NOMO-1 (cell line): ENCODE data around the gene RAD51B.

Experiments
- DNase-seq, 2 experiments: peaks; one replicate each; lab custom pipeline; 2025; ENCODE audit not compliant: unreplicated experiment in 2 of 2; lab: John Stamatoyannopoulos, UW

RAD51B gene

DNA sequence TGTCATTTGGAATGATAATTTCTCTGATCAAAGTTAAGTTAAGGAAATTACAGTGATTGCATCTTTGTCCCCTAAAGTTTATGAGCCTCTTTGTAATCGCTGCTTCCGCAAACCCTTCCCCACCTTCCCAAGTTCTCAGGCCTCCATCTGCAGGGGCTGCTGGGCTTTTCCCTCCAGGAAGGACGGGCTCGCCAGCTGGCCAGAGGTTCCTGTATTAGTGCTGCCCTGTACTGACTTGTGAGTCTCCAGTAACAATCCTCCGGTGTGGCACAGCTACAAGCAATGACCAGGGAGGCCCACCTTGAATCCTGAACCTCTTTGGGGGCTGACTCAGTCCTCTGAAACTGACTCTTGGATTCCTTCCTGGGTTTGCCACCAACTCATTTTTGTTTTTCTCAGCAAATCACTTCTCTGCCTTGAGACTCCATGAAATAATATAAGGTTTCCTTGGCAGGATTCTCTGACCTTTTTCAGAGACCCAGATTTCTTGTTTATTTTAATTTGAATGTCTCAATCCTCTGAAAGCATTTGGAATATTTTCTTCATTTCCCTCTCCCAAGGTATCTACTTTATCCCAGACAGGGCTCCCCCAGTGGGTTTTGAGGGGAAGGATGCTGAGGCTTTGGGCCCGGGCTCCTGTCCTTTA lies 574.7 kb downstream of the RAD51B start:
- DNase-seq: no peak

DNA sequence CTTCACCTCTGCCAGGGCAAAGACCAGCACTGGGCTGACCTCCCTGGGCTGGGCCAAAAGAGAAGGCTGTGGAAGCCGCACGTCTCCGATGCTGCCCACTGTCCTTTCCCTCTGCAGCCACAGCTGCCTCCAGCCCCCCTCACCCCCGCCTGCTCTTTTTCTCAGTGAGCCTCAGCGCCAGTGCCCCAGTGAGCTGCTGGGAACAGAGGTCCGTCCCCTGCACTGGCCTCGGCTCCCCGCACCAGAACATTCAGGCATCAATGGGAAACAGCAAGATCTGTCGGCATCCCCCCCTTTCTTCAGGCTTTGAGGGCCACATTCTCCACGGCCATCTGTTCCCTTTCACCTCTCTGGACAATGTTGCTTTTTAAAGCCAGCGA lies 575.2 kb downstream of the RAD51B start:
- no peak for DNase-seq

DNA sequence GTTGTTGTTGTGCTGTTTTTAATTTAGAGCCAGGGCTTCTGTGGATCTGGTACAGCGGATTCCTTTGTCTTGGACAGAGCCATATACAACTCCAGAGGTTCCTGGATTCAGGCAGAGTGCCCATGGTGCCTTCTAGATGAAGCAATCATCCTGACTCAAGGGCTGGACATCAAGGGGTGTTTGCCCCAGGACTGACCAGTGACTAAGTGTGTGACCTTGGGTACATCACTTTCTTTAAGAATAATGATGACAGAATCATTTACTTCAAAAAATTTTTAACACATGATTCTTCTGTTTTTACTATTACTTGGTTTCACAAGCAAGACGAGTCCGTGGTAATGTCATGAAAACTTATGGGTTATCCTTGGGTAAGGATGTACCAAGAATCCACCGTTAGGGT lies 576.0 kb downstream of the RAD51B start:
- no peak for DNase-seq

DNA sequence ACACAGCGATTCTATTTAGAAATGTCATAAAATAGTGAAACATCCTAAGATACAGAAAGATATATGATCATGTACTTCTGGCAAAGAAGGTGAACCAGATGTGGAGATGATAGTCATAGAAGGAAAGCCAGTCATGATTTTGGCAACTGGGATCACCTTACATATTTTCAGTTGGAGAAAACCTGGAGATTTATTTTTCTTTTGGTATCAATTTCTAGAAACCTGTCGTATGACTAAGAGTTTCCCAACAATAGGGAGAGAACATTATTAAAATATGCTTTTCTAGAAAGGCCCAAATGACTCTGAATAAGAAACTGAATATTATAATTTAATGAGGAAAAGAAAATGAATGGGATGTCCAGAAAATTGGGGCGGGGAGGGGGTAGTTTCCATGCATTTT lies 576.9 kb downstream of the RAD51B start:
- no peak for DNase-seq

DNA sequence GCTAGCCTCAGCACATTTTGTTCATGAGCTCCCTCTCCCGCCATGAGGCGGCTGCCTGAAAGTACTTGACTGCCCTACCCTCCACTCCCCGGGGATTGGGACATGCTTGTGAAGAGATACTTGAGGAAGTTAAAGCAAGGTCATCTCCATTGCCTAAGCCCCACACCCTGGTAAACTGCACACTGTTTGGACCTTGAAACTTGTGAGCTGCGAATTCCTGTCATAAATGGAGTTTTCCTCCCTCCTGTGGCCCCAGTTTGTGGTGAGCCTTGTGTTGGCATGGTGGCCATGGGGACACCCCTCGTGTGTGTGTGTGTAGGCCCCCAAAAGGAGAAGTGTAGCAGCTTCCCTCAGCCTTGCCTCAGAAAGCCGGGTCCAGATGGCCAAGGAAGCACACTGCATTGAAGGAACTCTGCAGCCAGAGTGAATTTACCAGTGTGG lies 577.8 kb downstream of the RAD51B start:
- peak; percentile 82 to 84 for DNase-seq

DNA sequence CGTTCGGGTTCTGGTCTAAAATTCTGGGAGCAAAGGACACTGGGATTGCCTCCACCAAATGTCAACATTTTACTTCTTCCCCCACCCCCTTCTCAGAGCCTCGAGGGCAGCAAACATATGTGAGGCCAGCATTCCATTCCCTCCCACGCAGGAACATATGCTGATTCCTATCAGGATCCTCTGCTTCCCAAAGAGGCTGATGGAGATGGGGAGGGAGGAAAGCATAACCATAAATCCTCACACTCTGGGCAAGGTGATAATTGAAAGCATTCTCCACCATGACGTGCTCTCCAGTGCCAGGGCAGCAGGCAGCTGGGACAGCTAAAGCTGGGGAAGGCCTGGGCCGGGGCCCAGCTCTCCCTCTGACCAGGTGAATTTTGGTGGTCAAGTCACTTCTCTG lies 578.2 kb downstream of the RAD51B start:
- DNase-seq: no peak

DNA sequence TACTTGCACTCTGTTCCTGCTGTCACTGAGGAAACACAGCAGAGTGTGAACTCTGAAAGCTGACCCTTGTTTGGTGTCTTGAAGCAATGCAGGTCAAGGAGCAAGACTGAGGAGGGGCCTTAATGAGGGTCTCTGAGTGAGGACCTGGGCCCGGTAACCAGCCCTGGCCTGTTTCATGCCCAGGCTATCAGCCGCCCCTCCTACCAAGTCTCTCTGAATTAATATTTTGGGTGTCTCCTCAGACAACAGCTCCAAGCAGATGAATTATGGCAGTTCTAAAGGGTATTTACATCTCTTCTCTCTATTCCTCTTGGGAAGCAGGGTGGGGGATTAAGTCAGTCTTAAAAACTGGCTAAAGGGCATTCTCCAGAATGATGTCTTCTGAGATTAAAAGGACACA lies 578.8 kb downstream of the RAD51B start:
- DNase-seq: no peak

DNA sequence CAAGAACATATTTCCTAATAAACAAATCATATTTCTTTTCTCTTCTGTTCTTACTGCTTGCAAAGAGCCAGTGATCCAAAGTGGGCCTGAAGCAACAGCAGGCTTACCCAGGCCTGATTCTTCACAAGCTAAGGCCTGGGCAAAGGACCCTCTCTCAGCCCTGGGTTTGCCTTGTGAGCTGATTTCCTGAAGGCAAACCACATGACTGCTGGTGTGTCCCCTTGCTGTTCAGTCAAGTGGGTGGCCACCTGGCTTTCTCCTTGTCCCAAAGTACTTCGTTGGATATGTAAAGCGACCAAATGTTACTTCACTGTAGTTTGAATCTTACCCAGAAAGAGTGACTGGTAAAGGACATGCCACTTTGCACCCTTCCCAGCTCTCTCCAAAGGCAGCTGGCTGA lies 580.4 kb downstream of the RAD51B start:
- DNase-seq: no peak

DNA sequence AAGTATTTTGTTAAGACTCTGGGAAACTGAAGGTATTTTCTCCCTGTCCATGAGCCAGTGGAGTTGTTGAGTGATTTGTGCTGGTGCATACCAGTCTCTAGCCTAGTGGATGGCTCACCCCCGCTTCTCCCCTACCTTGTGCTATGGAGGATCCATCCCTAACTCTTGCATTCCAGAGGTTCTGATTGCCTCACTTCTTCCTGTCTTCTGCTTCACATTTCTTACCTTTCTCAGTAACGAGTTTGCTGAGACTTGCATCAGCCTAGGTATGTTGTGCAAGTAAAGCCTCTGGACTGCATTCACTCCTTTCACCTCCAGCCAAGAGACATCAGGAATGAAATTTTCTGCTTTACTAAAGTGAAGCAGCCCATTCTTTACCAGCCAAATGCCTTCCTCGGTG lies 581.7 kb downstream of the RAD51B start:
- DNase-seq: no peak

DNA sequence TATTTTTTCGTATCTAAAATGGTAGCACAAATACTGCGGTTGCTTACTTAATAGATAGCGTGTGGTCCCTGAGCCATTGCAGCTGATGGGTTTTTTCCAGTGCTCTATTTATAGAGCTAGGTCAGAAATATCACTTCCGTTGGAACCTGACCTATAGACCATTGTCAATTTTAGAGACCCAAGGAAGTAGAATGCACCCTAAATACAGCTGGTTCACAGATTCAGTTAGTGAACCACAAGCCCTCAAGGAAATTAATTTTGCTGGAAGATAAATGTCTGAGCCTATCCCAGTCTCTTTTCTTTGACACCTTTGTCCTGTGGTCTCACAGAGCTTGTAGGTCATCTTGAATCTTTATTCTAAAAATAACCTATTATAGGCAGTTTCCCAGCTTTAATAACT lies 582.3 kb downstream of the RAD51B start:
- peak; percentile 14 to 48 for DNase-seq

DNA sequence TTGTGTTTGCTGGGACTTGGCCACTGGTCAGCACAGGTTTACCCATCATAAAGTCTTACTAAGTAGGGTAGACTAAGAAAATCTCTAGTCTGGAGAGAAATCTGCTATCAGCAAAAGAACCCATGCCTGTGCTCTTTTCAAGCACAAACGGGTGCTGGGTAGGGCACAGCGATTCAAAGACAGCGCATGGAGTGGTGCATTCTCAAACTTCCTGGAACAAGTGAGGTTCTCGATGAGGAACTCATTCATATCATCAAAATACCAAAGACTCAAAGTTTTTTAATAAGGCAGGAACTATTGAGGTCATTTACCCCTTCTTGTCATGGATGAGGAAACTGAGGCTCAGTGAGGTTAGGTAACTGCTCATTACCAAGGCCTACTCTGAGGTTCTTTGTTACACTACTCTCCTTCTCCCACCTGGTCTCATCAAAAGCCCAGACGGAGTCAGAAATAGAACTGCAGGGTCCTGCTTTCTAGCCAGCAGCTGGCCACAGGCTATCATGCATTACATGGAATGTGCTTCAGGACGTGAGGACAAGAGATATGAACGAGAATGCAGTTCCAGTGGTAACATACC lies 583.0 kb downstream of the RAD51B start:
- DNase-seq: no peak

DNA sequence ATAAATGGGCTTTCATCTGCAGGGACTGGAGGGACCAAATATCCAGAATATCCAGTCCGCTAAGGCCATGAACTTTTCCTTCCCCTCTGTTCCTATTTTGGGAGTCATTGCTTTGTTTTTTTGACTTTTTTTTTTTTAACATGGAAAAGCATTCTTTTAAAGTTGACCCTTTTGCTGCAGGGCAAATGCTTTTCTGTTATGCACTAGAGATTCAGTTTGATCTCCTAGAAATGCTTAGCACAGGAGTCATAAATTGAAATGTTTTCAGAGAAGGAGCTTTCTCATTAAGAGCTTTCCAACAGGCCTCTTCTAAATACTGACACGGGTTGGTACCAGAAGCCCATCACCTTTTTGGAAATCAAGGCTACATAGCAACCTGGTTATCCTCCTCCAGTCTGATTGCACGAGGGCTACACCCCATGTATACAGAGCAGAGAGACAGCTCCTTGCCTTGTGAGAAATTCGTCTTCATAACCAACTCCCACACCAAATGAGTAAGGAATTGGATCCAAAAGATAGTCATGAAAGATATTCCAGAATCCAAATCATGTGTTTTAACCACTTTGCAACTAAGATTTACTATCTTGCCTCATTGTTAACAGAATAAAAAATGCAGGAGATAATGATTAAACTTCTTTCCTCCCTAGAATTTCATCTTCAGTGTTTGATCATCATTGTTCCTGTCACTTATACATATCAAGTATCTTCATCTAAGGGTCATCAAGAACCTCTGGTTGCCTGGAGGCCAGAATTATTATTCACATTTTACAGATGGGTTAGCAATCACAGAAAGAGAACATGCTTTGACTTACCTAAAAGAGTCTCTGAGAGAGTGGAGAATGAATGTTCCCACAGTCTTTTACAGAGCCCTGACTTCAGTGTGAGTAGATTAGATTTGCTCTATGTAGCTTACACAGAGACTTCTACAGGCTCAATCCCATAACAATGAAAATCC lies 583.9 kb downstream of the RAD51B start:
- DNase-seq: no peak

DNA sequence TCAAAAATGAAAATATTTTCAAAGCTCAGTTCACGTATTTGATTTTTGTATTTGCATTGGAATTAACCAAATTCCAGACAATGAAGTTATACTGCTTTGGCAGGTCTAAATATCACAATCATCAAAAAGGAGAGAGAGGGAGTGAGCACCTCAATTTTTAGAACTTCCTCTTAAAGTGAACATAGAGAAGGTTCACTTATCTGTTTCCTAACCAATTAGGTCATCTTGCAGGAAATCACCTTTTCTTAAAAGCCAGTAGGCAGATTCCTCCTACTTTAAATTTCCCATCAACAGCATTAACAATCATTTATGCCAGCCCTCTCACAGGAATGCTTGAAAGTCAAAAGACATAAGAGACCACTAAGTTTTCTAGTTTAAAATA lies 584.6 kb downstream of the RAD51B start:
- peak in 1 of 2 experiments; percentile 28 for DNase-seq

DNA sequence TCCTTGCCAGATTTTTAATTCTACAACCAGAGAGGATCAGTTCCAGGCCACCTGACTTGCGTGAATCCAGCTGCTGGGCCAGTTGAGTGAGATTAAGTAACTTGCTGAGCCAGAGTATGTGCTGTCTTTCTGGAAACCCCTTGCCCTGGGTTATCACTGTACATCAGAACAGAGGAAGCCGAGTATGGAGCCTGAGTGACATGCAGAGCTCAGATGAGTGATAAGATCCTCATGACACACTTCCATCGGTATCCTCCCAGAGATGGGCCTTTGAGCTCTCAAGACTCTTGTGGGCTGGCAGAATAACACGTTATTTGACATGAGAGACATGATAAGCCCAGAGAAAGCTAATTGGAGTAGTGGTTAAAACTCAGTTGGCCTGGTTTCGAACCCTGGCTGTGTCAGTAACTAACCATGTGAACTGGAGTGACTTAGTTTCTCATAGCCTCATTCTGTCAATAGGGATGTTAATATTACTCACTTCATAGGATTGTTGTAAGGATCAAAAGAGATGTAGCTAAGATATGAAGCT lies 585.1 kb downstream of the RAD51B start:
- no peak for DNase-seq

DNA sequence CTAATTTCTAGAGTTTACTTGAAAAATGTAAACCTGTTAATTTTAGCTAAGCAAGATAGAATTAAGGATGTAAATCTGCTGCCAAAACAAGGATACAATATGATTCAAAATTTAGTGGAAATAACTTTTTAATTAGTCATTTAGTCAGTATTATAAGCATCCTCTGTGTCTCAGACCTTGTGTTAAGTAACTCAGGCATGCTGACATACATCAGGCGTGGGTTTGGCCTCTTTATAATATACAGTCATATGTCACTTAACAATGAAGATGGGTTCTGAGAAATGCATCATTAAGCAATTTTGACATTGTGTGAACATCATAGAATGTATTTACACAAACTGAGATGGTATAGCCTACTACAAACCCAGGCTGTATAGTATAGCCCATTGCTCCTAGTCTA lies 586.4 kb downstream of the RAD51B start:
- no peak for DNase-seq

DNA sequence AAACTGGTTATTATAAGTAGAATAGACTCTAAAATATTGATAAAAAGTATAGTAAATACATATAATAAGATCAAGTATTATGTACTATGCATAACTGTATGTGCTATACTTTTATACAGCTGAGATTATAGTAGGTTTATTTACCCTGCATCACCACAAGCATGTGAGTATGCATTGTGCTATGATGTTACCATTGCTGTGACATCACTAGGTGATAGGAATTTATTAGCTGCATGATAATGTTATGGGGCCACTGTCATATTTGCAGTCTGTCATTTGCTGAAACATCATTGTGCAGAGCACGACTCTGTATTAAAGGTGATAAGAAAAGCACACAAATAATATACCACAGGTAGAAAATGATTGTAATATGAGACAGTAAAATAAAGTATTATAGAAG lies 587.7 kb downstream of the RAD51B start:
- DNase-seq: no peak

DNA sequence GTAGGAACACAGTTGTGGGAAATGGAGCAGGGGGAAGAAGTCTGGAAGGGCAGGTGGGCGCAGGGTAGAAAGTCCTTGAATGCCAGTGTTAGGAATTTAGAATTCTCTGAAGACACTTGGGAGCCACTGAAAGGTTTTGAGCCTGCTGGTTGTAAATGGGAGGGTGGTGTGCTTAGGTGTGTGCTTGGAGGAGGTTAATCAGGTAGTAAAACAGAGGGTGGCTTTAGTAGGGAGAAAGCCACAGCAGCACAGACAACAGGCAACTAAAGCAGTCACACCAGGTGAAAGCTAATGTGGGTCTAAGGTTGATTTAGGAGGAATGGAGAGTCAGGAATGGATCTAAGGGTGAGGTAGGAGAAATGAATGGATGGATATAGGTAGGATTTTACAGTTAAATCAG lies 588.2 kb downstream of the RAD51B start:
- no peak for DNase-seq

DNA sequence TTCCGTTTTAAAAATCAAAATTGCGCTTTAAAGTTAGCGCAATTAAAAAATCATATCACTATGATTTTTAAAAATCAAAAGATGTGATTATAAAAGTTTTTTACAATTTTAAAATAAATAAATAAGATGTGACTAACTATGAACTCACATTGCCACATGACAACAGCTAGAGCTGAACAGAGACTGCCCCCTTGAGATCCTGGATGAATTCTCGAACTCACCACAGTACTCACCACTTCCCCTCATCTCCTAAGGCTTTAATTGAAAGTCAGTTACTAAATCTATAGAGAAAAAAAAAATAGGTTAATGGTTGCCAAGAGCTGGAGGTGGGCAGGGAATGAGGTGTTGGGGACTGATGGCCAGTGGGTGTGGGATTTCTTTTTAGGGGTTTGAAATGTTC lies 589.1 kb downstream of the RAD51B start:
- peak; percentile 18 to 30 for DNase-seq

DNA sequence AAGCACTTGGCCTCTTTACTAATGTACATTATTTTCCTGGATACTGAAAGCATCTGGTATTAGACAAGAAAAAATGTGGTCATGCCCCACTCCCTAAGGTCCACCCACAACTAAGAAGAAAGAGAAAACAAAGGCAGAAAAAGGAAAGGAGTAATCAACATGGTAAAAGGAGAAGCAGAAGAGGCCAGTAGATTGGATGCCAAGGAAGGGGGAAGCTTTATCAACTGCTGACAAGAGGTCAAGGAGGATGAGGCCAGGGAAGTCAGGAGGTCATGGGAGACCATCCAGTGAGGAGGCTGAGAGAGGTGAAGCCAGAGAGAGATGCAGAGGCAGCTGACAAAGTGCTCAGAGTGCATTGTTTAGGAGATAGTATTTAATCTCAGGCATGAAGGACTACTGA lies 589.8 kb downstream of the RAD51B start:
- DNase-seq: peak; percentile 5 to 23

DNA sequence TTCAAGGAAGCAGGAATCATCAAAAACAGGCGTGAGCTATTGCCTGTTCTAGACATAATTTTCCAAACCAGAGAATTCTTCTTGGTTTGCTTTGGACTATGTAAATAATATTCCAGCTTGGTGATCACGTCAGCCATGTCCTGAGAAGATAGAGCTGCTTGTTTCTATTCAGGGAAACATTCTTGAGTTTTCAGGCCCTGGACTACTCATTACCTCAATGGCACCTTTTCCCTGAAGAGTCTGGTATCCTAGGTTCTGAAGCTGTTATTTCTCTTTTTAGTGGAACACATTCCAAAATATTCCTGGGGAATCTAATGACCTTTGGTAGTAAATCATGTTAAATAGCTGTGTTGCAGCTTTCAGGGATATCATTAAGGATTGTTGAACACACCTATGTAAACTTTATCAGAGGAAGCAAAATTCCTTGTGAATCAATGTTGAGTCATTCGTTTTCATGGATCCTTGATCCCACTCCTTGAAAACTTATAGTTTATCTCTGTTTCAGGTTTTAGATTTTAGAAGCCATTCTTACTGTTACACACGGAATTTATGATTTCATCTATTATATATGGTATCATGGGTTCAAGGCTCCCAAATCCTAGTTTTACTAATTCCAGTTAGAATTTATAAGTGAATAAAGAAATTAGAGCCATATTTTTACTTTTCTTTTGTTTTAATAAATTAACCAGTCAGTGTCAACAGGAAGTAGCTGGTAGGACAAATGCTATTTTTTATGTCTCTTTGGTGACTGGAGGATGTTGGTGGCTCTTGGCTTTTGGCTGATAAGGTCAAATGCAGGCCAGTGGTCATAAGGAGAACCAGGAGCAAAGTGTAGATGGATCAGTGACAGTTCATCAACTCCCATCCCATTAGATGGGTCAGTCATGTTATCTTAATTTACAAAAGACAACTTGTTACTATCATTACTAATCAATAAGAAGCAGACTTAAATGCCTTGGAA lies 593.2 kb downstream of the RAD51B start:
- DNase-seq: no peak
